HG02798 (cell line): Measurements from ENCODE around the gene PIKFYVE.
"Not testable (repeated sequence)": the region's sequence is repeated elsewhere in the genome, so short reads cannot be mapped to it uniquely, and the experiment has no call there.

Experiments
- ATAC-seq: cut with Tn5 transposase; IDR thresholded peaks from one replicate; pipeline ENCODE4 v1.9.1; 2021; ENCODE audit warnings: mild to moderate bottlenecking; ENCODE audit not compliant: unreplicated experiment, poor library complexity

Gene PIKFYVE, protein sequence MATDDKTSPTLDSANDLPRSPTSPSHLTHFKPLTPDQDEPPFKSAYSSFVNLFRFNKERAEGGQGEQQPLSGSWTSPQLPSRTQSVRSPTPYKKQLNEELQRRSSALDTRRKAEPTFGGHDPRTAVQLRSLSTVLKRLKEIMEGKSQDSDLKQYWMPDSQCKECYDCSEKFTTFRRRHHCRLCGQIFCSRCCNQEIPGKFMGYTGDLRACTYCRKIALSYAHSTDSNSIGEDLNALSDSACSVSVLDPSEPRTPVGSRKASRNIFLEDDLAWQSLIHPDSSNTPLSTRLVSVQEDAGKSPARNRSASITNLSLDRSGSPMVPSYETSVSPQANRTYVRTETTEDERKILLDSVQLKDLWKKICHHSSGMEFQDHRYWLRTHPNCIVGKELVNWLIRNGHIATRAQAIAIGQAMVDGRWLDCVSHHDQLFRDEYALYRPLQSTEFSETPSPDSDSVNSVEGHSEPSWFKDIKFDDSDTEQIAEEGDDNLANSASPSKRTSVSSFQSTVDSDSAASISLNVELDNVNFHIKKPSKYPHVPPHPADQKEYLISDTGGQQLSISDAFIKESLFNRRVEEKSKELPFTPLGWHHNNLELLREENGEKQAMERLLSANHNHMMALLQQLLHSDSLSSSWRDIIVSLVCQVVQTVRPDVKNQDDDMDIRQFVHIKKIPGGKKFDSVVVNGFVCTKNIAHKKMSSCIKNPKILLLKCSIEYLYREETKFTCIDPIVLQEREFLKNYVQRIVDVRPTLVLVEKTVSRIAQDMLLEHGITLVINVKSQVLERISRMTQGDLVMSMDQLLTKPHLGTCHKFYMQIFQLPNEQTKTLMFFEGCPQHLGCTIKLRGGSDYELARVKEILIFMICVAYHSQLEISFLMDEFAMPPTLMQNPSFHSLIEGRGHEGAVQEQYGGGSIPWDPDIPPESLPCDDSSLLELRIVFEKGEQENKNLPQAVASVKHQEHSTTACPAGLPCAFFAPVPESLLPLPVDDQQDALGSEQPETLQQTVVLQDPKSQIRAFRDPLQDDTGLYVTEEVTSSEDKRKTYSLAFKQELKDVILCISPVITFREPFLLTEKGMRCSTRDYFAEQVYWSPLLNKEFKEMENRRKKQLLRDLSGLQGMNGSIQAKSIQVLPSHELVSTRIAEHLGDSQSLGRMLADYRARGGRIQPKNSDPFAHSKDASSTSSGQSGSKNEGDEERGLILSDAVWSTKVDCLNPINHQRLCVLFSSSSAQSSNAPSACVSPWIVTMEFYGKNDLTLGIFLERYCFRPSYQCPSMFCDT (N-terminal part only)

DNA sequence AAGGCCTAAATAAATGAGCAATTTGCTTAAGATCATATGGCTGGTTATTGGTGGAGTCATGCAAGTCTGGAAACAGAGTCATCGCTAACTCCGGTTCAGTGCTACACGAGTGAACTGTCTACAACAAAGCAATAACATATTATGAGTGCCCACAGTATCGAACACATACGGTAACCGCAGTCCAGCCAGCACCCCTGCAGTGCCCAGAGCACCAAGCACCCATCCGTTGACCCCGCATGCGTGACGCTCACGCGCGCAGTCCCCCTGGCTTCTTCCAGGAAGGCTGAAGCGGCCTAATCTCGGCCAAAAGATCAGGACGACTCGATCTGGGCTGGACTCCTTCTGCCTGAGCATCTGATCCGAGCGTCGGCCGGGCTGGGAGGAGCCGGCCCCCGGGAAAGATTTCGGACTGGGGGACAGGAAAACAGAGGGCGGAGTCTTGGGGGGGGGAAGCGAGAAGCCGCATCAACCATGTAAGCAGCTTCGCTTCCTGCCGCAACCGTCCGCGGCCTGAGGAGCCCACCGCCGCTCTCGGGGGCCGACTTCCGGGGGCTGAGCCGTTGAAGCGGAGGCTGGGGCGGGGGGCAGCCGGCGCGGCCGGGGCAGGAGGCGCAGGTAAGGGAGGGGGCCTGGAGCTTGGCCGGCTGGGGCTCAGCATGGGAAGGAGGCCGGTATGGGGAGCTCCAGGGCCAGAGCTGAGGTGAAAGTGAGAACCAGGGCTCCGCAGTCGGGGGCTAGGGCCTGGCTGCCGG lies at the start of gene PIKFYVE:
TSS of gene PIKFYVE (plus strand) at position 455 of the 752 bp plus-strand sequence. CDS start 5,265 bp downstream, outside the sequence.
- peak; percentile 92 for ATAC-seq

GRCh38 chr2:208221873-208222272 lies 44.2 kb upstream of the PIKFYVE start:
- ATAC-seq, result not testable (repeated sequence)

GRCh38 chr2:208222351-208222750 lies 43.7 kb upstream of the PIKFYVE start:
- no peak for ATAC-seq

- no peak for ATAC-seq
These were observed 41.3 kb upstream of the PIKFYVE start for GRCh38 chr2:208224802-208225201.

DNA sequence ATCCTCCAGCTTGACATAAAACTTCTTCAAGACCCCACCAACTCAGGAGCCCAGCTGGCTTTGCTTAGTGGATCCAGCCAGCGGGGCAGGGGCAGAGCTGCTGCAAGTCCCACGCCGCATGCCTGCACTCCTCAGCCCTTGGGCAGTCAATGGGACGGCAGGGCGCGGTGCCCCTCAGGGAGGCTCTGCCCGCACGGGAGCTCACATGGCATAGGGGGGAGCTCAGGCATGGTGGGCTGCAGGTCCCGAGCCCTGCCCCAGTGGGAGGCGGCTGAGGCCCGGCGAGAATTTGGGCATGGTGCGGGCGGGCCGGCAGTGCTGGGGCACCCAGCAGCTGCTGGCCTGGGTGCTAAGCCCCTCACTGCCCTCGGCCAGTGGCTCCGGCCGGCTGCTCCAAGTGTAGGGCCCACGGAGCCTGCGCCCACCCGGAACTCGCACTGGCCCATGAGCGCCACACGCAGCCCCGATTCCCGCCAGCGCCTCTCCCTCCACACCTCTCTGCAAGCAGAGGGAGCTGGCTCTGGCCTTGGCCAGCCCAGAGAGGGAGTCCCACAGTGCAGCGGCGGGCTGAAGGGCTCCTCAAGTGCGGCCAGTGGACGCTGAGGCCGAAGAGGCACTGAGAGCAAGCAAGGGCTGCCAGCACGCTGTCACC lies 38.3 kb upstream of the PIKFYVE start:
- ATAC-seq, result no peak

DNA sequence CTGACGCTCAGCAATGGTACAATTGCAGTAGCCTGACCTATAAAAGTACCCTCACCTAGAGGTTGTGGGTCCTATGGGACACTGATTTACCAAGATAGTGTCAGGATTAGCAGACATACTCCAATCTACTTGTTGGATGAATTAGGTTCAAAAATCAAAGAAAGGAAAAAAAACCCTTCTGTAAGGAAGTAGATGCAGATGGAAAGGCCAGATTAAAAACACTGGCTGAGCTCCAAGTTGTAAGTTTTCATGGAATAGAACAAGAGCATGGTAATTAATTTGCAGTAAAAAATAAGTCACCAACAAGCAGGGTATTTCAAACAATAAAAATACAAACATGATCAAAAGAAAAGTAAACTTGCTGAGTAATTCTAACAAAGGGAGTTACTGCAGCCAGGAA lies 37.6 kb upstream of the PIKFYVE start:
- ATAC-seq, result no peak

GRCh38 chr2:208234786-208235185 lies 31.3 kb upstream of the PIKFYVE start:
- ATAC-seq, result no peak

DNA sequence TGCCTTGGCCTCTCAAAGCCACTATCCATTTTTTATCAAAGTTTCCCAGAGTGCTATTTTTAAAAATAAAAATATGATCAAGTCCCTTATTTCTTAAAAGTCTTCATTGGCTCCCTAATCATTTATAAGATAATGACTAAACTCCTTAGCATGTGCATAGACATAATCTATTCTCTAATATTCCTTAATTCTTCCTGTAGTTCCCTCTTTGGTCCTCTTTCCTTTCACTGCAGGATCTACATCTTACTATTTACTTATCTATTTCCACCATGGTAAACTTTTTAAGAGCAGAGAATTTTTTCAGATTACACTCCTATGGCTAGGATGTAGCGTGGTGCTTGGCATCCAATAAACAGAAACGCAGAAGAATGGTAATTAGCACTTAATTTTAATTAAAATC lies 30.2 kb upstream of the PIKFYVE start:
- ATAC-seq, result no peak

GRCh38 chr2:208239770-208240493 lies 26.1 kb upstream of the PIKFYVE start:
- no peak for ATAC-seq

GRCh38 chr2:208240619-208241209 lies 25.3 kb upstream of the PIKFYVE start:
- no peak for ATAC-seq

DNA sequence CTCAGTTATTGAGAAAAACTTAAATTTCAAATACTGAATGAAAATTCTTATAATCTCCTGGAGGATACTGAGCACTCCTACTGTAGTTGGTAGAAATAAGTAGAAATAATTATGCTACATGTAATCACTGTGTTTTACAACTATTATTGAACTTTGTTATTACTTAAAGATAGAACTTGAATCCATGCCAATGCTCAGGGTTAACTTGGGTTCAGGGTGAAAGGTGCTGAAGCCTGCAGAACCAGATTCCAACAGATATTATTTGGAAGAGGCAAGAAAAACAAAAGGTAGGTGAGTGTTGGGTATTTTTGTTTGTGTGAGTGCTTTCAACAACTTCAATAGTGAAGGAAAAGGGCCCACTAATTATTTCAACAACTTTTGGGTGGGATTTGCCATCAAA lies 21.6 kb upstream of the PIKFYVE start:
- no peak for ATAC-seq

DNA sequence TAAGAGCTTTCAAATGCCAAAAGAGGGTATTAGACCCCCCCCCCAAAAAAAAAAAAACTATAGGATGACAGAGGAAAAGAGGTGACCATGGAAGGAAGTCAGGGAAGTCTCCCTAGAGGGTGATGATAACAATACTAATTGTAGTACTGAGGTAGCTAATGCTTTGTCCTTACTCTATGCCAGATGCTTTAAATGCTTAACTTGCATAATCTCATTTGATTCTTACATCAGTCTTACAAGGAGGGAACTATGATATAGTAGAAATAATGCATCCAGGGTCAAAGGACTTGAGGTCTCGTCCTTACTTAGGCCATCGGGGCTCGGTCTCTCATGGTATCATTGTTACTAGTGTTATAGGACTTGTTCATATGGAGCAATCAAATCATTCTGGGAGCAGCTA lies 20.3 kb upstream of the PIKFYVE start:
- no peak for ATAC-seq

DNA sequence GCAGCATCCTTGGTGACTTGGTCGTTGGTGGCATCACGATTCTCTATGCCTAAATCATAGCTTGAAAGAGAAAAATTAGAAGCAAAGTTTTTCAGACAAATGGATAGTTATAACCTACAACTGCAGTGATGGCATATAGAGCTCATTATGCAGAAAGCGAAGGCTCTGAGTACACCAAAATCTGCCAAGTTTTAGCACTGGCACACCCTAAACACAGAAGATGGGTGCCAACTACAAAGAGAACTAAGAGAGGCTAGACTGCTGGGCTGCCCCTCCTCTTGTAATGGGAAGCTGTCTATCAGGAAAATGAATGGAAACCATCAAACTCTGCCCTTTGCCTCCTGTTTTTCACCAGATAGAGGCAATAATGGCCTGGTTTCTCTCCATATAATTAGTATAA lies 17.5 kb upstream of the PIKFYVE start:
- ATAC-seq, result no peak

DNA sequence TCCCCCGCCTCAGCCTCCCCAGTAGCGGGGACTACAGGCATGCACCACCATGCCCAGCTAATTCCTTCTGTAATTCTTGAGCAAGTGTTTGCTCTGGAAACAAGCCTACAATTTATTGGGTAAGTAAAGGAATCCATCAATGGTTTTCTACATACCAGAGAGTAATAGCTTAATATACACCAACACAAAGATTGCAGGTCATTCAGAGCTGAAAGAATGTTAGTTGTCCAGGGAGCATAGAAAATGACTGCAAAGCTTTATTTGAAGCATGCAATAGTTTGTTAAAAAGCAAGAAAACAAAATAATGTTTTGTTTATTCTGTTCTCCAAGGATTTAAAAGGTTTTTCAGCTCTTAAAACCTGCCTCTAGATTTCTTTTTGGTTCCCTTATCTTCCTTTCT lies 16.8 kb upstream of the PIKFYVE start:
- no peak for ATAC-seq

GRCh38 chr2:208250388-208250787 lies 15.7 kb upstream of the PIKFYVE start:
- no peak for ATAC-seq

DNA sequence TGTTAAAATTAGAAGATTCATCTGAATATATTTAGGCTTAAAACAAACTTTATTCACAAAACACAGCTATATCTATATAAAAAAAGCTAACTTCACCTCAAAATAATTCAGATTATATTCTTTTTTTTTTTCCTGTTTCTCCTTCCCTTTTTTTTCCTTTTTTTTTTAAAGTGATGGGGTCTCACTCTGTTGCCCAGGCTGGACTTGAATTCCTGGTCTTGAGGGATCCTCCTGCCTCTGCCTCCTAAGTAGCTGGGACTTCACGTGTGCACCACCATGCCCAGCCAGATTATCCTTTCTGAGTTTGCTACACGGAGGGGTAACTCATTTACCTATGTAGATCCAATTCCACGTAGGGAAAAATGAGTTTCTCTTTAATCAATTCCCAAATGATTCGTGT lies 15.0 kb upstream of the PIKFYVE start:
- ATAC-seq, result no peak

- no peak for ATAC-seq
These were observed 13.2 kb upstream of the PIKFYVE start for GRCh38 chr2:208252716-208253492.
